Breast epithelium (tissue), 4 donors: ENCODE measurements around the gene PTPN9. TPM values are rescaled to one million over a fixed set of nuclear protein-coding genes. Genes with fewer than 3 reads are reported as not detected.

Experiments used
- DNase-seq, 2 donors: peaks; one replicate each; pipeline ENCODE4 v3.0.0-alpha.2; 2019; ENCODE audit warnings: low spot score in 2 of 2
- H3K27ac ChIP-seq, 2 donors: fragments of 200-600 bp; sonication (generic) in 1 of 2; one replicate each; pipeline ENCODE4 v1.5.1; 2016 to 2019; ENCODE audit warnings: mild to moderate bottlenecking in 1 of 2
- H3K27me3 ChIP-seq, 2 donors: fragments of 200-600 bp; sonication (generic) in 1 of 2; one replicate each; pipeline versions ENCODE4 v1.5.1 to v1.6.0; 2017 to 2019; ENCODE audit warnings: control low read depth in 1 of 2, mild to moderate bottlenecking in 1 of 2
- H3K36me3 ChIP-seq: fragments of 200-600 bp; one replicate; pipeline ENCODE4 v1.5.1; 2019
- H3K4me1 ChIP-seq, 2 donors: fragments of 200-600 bp; sonication (generic); one replicate each; pipeline ENCODE4 v1.5.1; 2016 to 2019; ENCODE audit warnings: control low read depth in 1 of 2
- H3K4me3 ChIP-seq, 3 donors: fragments of 200-600 bp; sonication (generic); 1 replicate in 2 of 3; 2 replicates in 1 of 3; pipeline ENCODE4 v1.5.1; 2016 to 2019; ENCODE audit warnings: mild to moderate bottlenecking in 3 of 3, moderate library complexity in 2 of 3
- H3K9me3 ChIP-seq, 2 donors: fragments of 200-600 bp; sonication (generic) in 1 of 2; one replicate each; pipeline ENCODE4 v1.5.1; 2016 to 2019; ENCODE audit warnings: control low read depth in 1 of 2
- CTCF ChIP-seq, 3 donors: fragments of 450-650 bp; IDR thresholded peaks; one replicate each; pipeline ENCODE4 v1.5.1; 2016 to 2017; ENCODE audit warnings: antibody characterized with exemption in 3 of 3, mild to moderate bottlenecking in 3 of 3, moderate library complexity in 3 of 3
- POLR2A ChIP-seq: fragments of 450-650 bp; IDR thresholded peaks from one replicate; pipeline ENCODE4 v1.6.1; 2016; ENCODE audit warnings: antibody characterized with exemption, mild to moderate bottlenecking, moderate library complexity
- POLR2AphosphoS5 ChIP-seq, 3 donors: sonication (generic); formaldehyde crosslinking; IDR thresholded peaks; one replicate each; pipeline ENCODE4 v1.6.1; 2017; ENCODE audit warnings: antibody characterized with exemption in 3 of 3
- intact Hi-C: fragments of 100-400 bp; cut with DNase I; formaldehyde crosslinking; loops from one replicate; pipeline ENCODE4 v1.15.1; 2023; ENCODE audit warnings: low total_unique reads
- total RNA-seq, 3 donors: library from RNA; depleted of rRNA; stranded (reverse); fragments of >200 nt; gene quantifications; one replicate each; pipeline ENCODE4 v1.1.0, GENCODE V29; 2016

The PTPN9 gene
- total RNA-seq, 3 donors from 2014 or later: 16.2 to 23.9 (median 19.9) TPM

DNA sequence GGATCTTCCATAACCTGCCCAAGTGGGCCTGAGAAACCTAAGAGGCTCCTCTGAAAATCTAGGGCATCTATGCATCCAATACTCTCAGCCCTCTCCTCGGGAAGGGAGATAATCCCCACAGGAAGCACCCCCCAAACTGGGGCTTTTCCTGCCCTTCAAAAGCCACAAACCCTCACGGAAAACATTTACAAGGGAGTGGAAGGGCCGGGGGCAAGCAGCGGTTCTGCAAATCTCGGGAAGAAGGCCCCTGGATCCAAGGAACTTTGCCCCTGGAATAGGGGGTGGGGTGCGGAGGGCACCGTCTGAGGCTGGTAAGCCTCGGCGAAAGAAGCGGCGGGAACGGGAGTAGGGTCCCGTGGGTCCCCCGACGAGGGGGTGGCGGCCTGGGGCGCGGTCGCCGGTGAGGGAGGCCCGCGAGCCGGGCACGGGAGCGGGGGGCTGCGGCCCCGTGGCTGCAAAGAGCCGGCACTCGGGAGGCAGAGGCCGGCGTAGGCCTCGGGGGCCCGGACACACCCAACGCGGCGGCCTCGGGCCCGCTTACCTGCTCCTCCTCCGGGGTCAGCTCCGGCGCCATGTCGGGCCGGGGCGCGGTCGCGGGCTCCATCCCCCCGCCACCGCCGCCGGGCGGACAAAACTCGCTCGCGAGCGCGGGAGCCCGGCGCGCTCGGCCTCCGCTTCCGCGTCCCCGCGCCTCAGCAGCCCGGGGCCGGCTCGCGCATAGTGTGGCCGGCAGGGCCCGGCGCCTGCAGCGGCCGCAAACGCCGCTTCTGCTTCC, 755 bp downstream of the PTPN9 start:
- Histone ChIP-seq H3K27ac (peak overlapping the region; percentile 90 to 95), H3K9me3 (no peaks in the 10 kb centered on the region), H3K36me3 (no peaks in the 10 kb centered on the region), H3K27me3 (no peaks in the 10 kb centered on the region), H3K4me1 (no peaks in the 10 kb centered on the region), H3K4me3 (peak overlapping the region; percentile 86 to 100 (median 98))
- intact Hi-C loops: no loop called here
- DNase-seq: no peak
- TF ChIP-seq POLR2AphosphoS5 (IDR thresholded peaks at IDR 0.05): no peak
- no peak for TF ChIP-seq CTCF (IDR thresholded peaks at IDR 0.05)
- no peak for TF ChIP-seq POLR2A

GRCh38 chr15:75577401-75578172, 1.5 kb downstream of the PTPN9 start:
- Histone ChIP-seq H3K4me3 (peak overlapping the region; percentile 86 to 100 (median 98)), H3K27ac (peak overlapping the region; percentile 90 to 95), H3K36me3 (no peaks in the 10 kb centered on the region), H3K9me3 (no peaks in the 10 kb centered on the region), H3K4me1 (no peaks in the 10 kb centered on the region), H3K27me3 (no peaks in the 10 kb centered on the region)
- TF ChIP-seq POLR2A (no peak), CTCF (IDR thresholded peaks at IDR 0.05) (no peak), POLR2AphosphoS5 (IDR thresholded peaks at IDR 0.05) (no peak)
- intact Hi-C loops: no loop called here
- no peak for DNase-seq

DNA sequence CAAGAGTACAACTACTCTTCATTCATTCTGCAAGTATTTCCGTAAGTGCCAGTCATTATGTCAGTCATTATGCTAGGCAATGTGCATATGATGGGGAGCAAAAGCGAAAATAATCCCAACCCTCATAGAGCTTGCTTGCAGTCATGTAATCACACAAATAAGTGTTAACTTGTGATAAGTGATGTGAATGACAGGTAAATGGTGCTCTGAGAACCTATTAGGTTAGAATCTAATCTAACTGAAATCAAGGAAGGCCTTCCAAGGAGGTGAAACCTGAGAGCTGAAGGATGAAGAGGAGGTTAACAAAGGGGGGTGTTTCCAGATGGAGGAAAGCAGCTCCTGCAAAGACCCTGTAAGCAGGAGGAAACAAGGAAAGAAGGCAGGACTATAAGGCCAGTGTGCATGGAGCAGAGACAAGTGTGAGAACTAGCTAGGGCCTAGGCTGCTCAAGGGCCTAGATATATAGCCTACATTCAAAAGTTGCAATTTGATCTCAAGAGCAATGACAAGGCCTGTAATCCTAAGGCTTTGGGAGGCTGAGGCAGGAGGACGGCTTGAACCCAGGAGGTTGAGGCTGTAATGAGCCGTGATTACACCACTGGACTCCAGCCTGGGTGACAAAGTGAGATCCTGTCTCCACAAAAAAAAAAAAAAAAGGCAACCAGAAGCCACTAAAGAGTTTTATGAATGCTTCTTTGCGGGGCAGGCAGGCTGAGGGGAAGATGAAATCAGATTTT, 5.3 kb downstream of the PTPN9 start:
- TF ChIP-seq POLR2A: no peak
- no peak for TF ChIP-seq POLR2AphosphoS5 (IDR thresholded peaks at IDR 0.05)
- no peak for TF ChIP-seq CTCF (IDR thresholded peaks at IDR 0.05)
- Histone ChIP-seq H3K4me3 (no peak overlapping the region), H3K27ac (no peak overlapping the region), H3K27me3 (no peaks in the 10 kb centered on the region), H3K9me3 (no peaks in the 10 kb centered on the region), H3K4me1 (no peaks in the 10 kb centered on the region), H3K36me3 (no peaks in the 10 kb centered on the region)
- no peak for DNase-seq
- intact Hi-C loops: no loop called here

DNA sequence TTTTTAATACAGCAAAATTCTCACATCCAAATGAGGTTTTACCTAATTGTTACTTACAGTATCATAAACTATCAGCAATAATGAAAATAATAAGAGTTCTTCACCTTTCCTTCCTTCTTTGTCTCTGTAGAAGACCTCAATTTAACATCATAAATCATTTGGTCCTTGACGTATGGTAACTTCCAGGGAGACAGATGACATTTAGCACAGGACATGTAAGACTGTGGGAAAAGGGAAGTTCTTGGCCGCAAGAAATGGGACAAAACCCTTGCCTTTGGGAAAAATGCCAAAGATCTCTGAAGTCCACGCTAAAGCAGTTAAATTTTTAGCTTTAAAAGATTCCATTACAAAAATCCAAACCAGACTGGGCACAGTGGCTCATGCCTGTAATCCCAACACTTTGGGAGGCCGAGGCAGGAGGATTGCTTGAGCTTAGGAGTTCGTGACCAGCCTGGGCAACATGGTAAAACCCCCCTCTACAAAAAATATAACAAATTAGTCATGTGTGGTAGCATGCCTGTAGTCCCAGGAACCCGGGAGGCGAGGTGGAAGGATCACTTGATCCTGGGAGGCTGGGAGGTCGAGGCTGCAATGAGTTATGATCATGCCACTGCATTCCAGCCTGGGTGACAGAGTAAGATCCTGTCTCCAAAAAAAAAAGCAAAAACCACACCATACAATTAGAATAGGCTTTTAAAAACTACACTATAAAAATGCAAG, 8.8 kb downstream of the PTPN9 start:
- Histone ChIP-seq H3K27me3 (no peaks in the 10 kb centered on the region), H3K4me3 (no peak overlapping the region), H3K36me3 (no peaks in the 10 kb centered on the region), H3K9me3 (no peaks in the 10 kb centered on the region), H3K27ac (no peak overlapping the region), H3K4me1 (no peaks in the 10 kb centered on the region)
- no peak for DNase-seq
- intact Hi-C loops: no loop called here
- TF ChIP-seq POLR2A (no peak), POLR2AphosphoS5 (IDR thresholded peaks at IDR 0.05) (no peak), CTCF (IDR thresholded peaks at IDR 0.05) (no peak)
